HG03571 (cell line): ENCODE results near the gene METTL3.

Source experiments
- ATAC-seq: cut with Tn5 transposase; IDR thresholded peaks from one replicate; pipeline ENCODE4 v1.9.1; 2021; ENCODE audit not compliant: unreplicated experiment

The METTL3 gene

DNA sequence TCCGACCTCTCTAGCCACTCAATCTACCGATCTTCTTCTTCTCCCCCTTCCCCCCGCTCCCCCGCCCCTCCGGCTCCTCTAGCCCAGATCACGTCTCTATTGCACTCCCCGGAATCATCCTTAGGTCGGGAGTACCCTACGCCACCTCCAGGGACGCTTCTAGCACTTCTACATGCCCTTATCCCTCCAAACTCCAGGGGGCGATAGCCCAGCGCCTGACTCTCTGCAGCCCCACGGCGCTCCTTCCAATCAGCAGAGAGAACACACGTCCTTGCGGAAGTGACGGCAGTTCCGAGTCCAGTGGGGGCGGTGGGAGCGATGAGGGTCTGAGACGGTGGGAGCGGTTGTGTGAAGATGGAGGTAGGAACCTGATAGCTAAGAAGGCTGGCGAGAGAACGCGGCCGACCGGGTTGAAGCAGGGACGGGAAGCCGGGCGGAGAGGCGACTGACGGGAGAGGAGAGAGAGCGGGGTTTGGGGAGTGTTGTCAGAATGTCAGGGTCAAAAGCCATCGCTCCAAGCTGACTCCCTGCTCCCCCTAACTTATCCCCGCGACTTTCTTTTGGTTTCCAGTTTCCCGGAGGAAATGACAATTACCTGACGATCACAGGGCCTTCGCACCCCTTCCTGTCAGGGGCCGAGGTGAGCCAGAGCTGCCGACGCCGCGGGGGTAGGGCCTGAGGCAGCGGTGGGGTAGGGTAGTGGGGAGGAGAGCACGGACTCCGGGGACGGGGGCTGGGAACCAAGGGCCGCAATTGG lies 34.0 kb downstream of the METTL3 start, which contains the start of the genes RAB2B and TOX4:
Gene RAB2B, minus strand, starts transcription at position 35 of the 757 bp plus-strand sequence. CDS start 87 bp downstream, outside the sequence.
Gene TOX4, plus strand, starts transcription at position 271 of the 757 bp plus-strand sequence. Its CDS starts 84 bp downstream, at position 355.
- ATAC-seq = peak; percentile 99

GRCh38 chr14:21476523-21476924 lies 34.6 kb downstream of the METTL3 start:
- ATAC-seq = peak; percentile 27

DNA sequence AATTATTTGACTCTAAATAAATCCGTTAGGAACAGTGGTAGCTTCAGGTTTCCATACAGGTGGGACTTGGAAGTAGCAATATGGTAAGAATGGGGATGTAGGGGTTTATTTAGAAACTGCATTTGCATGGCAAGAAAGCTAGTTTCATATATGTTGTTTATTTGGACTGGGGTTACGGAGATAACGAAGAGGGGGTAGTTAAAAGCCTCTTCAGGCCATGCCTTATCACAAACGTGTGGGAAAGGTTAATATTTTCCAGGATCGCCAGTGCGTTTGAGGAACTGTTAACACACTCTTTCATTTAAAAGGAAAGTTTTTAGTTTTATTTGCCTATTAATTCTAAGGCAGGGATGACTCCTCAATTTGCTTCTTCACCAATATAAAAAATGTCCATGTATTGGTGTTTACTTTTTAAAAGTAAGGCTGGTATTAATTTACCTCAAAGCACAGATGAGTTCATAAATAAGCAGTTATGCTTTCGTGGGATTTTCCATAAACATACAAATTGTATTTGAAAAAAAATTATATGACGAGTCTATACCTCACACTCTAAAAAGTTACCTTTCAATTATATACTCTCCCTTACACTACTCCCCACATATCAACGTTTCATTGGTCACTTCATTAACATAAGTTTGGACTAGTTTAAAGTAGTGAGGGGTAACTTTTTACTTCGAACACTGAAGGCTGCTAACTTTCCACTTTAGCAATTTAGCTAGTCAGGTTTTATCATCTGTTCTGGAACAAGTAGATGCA lies 35.2 kb downstream of the METTL3 start:
- no peak for ATAC-seq

GRCh38 chr14:21467616-21468015 lies 43.5 kb downstream of the METTL3 start:
- no peak for ATAC-seq

DNA sequence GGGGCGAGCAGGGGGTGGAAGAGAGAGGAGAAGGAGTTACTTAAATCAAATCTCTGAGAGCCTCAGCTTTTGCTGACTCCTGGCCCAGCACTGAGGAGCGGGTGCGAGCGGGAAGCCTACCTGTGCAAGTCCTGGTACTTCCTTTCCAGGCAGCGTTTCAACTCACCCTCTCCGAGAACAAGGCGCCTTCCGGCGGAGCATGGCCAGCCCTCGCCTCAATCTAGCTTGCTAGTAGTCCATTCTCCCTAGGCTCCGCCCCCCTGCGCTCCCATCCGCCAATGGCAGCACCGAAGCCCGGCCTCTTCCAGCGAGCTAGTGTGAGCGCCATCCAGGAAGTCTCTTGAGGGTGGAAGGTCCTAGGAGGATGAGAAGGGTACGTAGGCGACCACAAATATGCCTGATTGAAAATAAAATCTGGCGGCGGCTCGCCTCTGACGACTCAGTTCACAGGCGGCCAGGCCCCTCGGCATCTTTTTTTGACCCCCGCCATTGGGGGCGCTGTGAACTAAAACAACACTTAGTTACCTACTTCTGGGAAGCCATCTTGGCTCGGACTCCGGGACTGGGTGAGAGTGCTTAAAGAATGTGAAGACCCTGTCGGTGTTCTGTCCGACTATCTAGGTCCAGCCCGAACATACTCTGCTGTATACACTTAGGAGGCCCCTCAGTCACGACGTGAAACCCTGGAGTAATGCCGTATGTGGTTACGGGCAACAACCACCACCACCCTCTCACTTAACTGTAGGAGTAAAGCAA lies 55.0 kb downstream of the METTL3 start, which contains the start of gene CHD8:
Gene CHD8, minus strand, starts transcription at position 212 of the 756 bp plus-strand sequence. CDS start 24,480 bp downstream, outside the sequence.
- peak; percentile 94 for ATAC-seq

DNA sequence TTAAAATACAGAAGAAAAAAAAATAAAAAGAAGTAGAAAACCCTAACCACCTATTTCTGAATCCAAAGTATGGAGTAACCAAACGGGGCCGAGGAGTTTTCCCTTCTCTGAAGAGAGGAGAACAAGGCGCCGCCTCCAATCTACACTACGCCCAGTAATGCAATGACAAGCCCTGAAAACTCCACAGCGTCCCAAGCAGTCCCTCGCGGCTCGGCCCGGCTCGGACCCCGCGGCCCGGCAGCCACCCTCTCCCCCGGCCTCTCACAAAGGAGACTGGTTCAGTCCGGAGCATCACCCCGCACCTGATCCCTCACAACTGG lies 55.6 kb downstream of the METTL3 start:
- peak; percentile 12 for ATAC-seq

DNA sequence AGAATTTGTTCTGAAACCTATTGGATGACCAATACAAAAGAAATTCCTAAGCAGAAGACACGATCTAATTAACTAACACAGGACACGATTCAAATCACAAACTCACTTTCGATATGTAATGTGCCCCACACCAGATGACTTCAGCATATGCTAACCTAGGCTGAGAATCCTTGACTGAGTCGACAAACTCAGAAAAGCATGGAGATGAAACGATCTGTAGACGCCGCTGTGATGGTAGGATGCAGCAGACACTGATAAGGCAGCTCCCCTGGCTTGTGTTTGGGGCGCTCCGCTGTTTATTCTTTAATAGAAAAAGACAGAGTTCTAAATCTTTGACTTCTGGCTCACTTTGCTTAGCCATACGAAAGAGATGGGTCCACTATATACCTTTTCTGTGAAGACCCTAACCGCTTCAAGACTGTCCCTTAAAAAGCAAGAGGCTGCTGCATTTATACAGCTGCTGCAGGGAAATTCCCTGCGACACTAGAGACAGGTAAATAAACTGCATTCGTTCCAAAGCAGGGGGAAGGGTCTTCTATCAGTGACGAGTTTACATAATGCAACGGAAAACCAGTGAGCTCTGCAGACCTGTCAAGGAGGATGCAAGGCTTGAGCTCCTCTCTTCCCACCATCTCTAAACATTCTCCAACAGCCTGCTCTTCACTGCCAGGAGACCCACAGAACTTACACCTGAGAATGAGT lies 56.1 kb downstream of the METTL3 start:
- ATAC-seq = no peak

GRCh38 chr14:21449899-21450216 lies 61.3 kb downstream of the METTL3 start:
- no peak for ATAC-seq
